OCI-LY1 (cell line): ENCODE results near the gene TYK2.
A peak's percentile ranks its signal among the peaks of the same experiment; 100 is the strongest.

Source experiments
- H2AFZ ChIP-seq: fragments of 200-600 bp; sonication (generic), shearing (Covaris generic); 2 replicates; pipeline ENCODE4 v1.6.0; 2014; ENCODE audit warnings: antibody characterized with exemption, mild to moderate bottlenecking, low read length
- H3F3A ChIP-seq: fragments of 200-600 bp; sonication (generic), shearing (Covaris generic); 2 replicates; pipeline ENCODE4 v1.6.0; 2014; ENCODE audit warnings: mild to moderate bottlenecking, antibody characterized with exemption, low read length, moderate library complexity; ENCODE audit not compliant: insufficient read depth
- H3K27ac ChIP-seq: fragments of 200-600 bp; sonication (generic); 2 replicates; pipeline ENCODE4 v1.5.1; 2014; ENCODE audit warnings: low read length, mixed run types, mild to moderate bottlenecking, low read depth; ENCODE audit not compliant: poor library complexity, severe bottlenecking
- H3K27me3 ChIP-seq: fragments of 200-600 bp; sonication (generic); 2 replicates; pipeline ENCODE4 v1.6.0; 2014; ENCODE audit warnings: antibody characterized with exemption, mild to moderate bottlenecking, low read length, moderate library complexity; ENCODE audit not compliant: insufficient read depth
- H3K36me3 ChIP-seq: fragments of 200-600 bp; sonication (generic); 2 replicates; pipeline ENCODE4 v1.6.1; 2014; ENCODE audit warnings: mild to moderate bottlenecking, antibody characterized with exemption, low read length, moderate library complexity, mixed read lengths; ENCODE audit not compliant: insufficient read depth
- H3K4me1 ChIP-seq: fragments of 200-600 bp; sonication (generic); 2 replicates; pipeline ENCODE4 v1.5.1; 2014; ENCODE audit warnings: mild to moderate bottlenecking, low read length, moderate library complexity; ENCODE audit not compliant: insufficient read depth, severe bottlenecking
- H3K4me2 ChIP-seq: fragments of 200-600 bp; sonication (generic), shearing (Covaris generic); 2 replicates; pipeline ENCODE4 v1.6.1; 2014; ENCODE audit warnings: low read length
- H3K4me3 ChIP-seq: fragments of 200-600 bp; sonication (generic); 2 replicates; pipeline ENCODE4 v1.5.1; 2014; ENCODE audit warnings: low read length, low read depth, mild to moderate bottlenecking, mixed read lengths; ENCODE audit not compliant: poor library complexity, severe bottlenecking
- H3K79me2 ChIP-seq: fragments of 200-600 bp; shearing (Covaris generic); 2 replicates; pipeline ENCODE4 v1.6.1; 2016; ENCODE audit warnings: mixed run types, low read length, mixed read lengths; ENCODE audit not compliant: insufficient read depth
- H3K9ac ChIP-seq: fragments of 200-600 bp; sonication (generic), shearing (Covaris generic); 2 replicates; pipeline ENCODE4 v1.6.1; 2014; ENCODE audit warnings: mild to moderate bottlenecking, low read length, mixed read lengths
- H3K9me2 ChIP-seq: fragments of 200-600 bp; sonication (generic), shearing (Covaris generic); 2 replicates; pipeline ENCODE4 v1.6.1; 2014; ENCODE audit warnings: low read depth, mild to moderate bottlenecking, low read length, mixed read lengths
- H3K9me3 ChIP-seq: fragments of 200-600 bp; shearing (Covaris generic); 2 replicates; pipeline ENCODE4 v1.6.1; 2014; ENCODE audit warnings: low read length, mixed read lengths
- H4K20me1 ChIP-seq: fragments of 200-600 bp; sonication (generic), shearing (Covaris generic); 2 replicates; pipeline ENCODE4 v1.6.0; 2016; ENCODE audit warnings: mild to moderate bottlenecking, low read length; ENCODE audit not compliant: insufficient read depth
- EZH2 ChIP-seq: fragments of 200-600 bp; sonication (generic), shearing (Covaris generic); IDR thresholded peaks from 2 replicates; pipeline ENCODE4 v1.8.0; 2017; ENCODE audit warnings: borderline replicate concordance, mixed run types, mild to moderate bottlenecking, antibody characterized with exemption, low read length, moderate library complexity, mixed read lengths
- TF ChIP-seq, protein P1 (sequence below): fragments of 200-600 bp; sonication (generic), shearing (Covaris generic); IDR thresholded peaks from 2 replicates; pipeline ENCODE4 v1.5.1; 2017; ENCODE audit warnings: mild to moderate bottlenecking, antibody characterized with exemption, low read length, moderate library complexity, mixed read lengths

Gene TYK2

GRCh38 chr19:10390652-10391286 is 10.4 kb upstream of the TYK2 start:
- no peaks in the 10 kb centered on the region for H3K9me3 ChIP-seq

DNA sequence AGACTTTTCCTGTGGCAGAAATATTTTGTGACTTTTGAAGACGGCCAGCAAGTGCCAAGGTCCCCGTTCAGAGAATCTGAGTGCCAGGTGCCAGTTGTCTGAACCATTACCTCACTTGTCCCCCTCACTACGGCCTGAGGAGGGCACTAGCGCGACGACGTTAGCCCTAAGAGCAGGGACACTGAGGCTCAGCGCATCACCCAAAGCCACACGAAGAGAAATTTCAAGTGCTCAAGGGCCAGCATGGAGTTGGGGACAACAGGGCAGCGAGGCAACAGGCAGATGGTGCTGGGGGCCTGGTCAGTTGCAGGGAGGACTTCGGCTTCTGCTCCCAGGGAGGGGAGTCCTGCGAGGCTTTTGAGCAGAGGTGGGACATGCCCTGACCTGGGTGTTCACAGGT is 9.5 kb upstream of the TYK2 start:
- Histone ChIP-seq H3K27me3 (no peaks in the 10 kb centered on the region), H3K36me3 (peaks cover 36% of the 10 kb centered on the region), H2AFZ (no peak overlapping the region), H4K20me1 (no peaks in the 10 kb centered on the region), H3K4me1 (peaks cover 2% of the 10 kb centered on the region), H3K9ac (no peak overlapping the region), H3K4me2 (no peak overlapping the region), H3K79me2 (no peaks in the 10 kb centered on the region), H3K4me3 (no peak overlapping the region), H3K27ac (no peak overlapping the region), H3F3A (no peaks in the 10 kb centered on the region), H3K9me2 (no peaks in the 10 kb centered on the region), H3K9me3 (no peaks in the 10 kb centered on the region)
- TF ChIP-seq, protein P1, sequence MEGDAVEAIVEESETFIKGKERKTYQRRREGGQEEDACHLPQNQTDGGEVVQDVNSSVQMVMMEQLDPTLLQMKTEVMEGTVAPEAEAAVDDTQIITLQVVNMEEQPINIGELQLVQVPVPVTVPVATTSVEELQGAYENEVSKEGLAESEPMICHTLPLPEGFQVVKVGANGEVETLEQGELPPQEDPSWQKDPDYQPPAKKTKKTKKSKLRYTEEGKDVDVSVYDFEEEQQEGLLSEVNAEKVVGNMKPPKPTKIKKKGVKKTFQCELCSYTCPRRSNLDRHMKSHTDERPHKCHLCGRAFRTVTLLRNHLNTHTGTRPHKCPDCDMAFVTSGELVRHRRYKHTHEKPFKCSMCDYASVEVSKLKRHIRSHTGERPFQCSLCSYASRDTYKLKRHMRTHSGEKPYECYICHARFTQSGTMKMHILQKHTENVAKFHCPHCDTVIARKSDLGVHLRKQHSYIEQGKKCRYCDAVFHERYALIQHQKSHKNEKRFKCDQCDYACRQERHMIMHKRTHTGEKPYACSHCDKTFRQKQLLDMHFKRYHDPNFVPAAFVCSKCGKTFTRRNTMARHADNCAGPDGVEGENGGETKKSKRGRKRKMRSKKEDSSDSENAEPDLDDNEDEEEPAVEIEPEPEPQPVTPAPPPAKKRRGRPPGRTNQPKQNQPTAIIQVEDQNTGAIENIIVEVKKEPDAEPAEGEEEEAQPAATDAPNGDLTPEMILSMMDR, result peak; percentile 54
- TF ChIP-seq EZH2, result no peak

More at GRCh38 chr19:10390652-10391286, 10.4 kb upstream of the TYK2 start:
- H3K27me3 ChIP-seq, result no peaks in the 10 kb centered on the region
- H3K36me3 ChIP-seq, result peaks cover 42% of the 10 kb centered on the region
- no peak overlapping the region for H2AFZ ChIP-seq
- peaks cover 2% of the 10 kb centered on the region for H3K4me1 ChIP-seq
- no peak overlapping the region for H3K27ac ChIP-seq
- no peak for TF ChIP-seq EZH2
- TF ChIP-seq, protein P1, result peak; percentile 86
- H3K79me2 ChIP-seq, result no peaks in the 10 kb centered on the region
- H4K20me1 ChIP-seq, result no peaks in the 10 kb centered on the region
- H3K9ac ChIP-seq, result no peak overlapping the region
- no peaks in the 10 kb centered on the region for H3F3A ChIP-seq
- no peak overlapping the region for H3K4me2 ChIP-seq
- no peaks in the 10 kb centered on the region for H3K9me2 ChIP-seq
- no peak overlapping the region for H3K4me3 ChIP-seq

GRCh38 chr19:10388957-10389356 is 8.6 kb upstream of the TYK2 start:
- no peak overlapping the region for H3K27ac ChIP-seq
- no peaks in the 10 kb centered on the region for H3K79me2 ChIP-seq
- H3K4me2 ChIP-seq, result no peak overlapping the region
- TF ChIP-seq, protein P1, result peak; percentile 99
- no peak for TF ChIP-seq EZH2
- no peaks in the 10 kb centered on the region for H3K9me2 ChIP-seq
- H3K4me3 ChIP-seq, result no peak overlapping the region
- no peaks in the 10 kb centered on the region for H4K20me1 ChIP-seq
- no peak overlapping the region for H2AFZ ChIP-seq
- no peaks in the 10 kb centered on the region for H3F3A ChIP-seq
- no peak overlapping the region for H3K9ac ChIP-seq
- H3K27me3 ChIP-seq, result no peaks in the 10 kb centered on the region
- no peaks in the 10 kb centered on the region for H3K9me3 ChIP-seq
- peaks cover 33% of the 10 kb centered on the region for H3K36me3 ChIP-seq
- peaks cover 2% of the 10 kb centered on the region for H3K4me1 ChIP-seq
